Activated CD4-positive, alpha-beta T cell treated with anti-CD3 and anti-CD28 coated beads, Interleukin-2, amount 50 U/mL, for 24 hours (primary cell): ENCODE measurements around the gene HINT2.

Source experiments
- DNase-seq, 2 donors: peaks; one replicate each; pipeline ENCODE4 v3.0.0-alpha.2; 2020; ENCODE audit warnings: low read depth in 1 of 2, low spot score in 1 of 2

The HINT2 gene

GRCh38 chr9:35781066-35781465 lies 33.8 kb downstream of the HINT2 start:
- no peak for DNase-seq

DNA sequence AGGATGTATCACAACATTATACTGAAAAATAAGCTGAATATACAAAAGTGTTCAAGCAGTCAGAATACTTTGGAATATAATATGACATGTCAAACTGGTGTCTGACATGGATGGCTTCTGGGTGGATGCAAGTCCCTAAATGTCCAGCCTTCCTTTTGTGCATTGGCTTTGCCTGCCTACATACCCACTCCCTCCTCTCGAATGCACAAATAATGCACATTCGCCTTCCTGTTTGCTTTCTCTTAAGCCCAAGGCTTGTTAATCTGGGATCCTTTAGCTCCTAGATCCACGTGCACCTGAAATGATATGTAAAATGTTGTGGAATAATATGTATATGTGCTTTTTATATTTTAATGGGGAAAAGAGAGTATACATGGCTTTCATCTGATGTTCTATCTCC lies 36.3 kb downstream of the HINT2 start:
- no peak for DNase-seq

DNA sequence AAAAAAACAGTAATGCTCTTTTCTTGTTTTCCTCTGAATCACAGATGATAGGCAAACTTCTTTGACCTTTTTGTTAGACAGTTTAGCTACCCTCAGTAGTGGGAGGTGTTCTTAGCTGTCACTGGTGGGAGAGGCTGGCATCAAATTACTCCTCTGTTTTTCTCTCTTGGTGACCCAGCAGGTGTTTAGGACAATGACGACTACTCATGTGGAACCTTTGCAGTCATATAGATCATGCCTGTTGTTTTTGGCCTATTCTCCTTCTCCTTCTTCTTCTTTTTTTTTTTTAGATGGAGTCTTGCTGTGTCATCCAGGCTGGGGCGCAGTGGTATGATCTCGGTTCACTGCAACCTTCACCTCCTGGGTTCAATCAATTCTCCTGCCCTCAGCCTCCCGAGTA lies 38.8 kb downstream of the HINT2 start:
- no peak for DNase-seq

GRCh38 chr9:35774907-35775635 lies 39.8 kb downstream of the HINT2 start:
- no peak for DNase-seq

GRCh38 chr9:35771943-35772342 lies 42.9 kb downstream of the HINT2 start:
- no peak for DNase-seq

GRCh38 chr9:35771534-35771933 lies 43.3 kb downstream of the HINT2 start:
- DNase-seq: no peak

GRCh38 chr9:35771075-35771433 lies 43.8 kb downstream of the HINT2 start:
- DNase-seq: no peak

DNA sequence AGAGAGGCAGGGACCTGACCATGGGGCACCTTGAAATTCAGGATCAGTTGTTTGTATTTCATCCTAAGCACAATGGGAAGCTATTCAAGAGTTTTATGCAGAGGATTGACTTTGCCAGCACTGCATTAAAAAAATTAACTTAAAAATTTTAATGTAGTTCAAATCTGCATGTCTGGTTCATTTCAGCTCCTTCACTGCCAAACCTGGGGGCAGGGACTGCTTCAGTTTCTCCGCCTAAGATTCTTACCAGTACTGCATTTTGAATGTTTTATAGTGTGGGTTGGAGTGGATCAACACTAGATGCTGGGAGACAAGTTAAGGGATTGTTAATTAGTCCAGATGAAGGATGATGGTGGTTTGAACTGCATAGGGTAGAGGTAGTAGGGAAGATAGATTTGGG lies 45.1 kb downstream of the HINT2 start:
- no peak for DNase-seq

GRCh38 chr9:35767458-35767857 lies 47.4 kb downstream of the HINT2 start:
- no peak for DNase-seq

DNA sequence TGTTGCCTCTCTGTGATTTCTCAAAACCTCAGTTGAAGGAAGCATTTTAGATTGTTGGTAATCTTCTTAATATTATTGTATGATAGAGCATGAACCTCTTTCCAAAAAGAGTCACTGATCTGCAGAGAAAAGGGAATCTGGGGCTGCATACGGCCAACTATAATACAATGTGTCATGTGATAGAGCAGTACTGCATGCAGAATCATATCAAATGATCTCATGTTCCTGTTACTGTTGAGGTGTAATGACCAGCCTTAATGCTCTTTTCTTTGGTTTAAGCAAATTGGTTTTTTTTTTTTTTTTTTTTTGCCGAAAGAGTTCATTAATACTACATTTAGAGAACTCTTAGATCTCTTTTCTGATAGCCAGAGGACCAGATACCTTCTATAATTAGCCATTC lies 47.8 kb downstream of the HINT2 start:
- DNase-seq: no peak

- DNase-seq: no peak
Measured at GRCh38 chr9:35763803-35764202, 51.0 kb downstream of the HINT2 start.

DNA sequence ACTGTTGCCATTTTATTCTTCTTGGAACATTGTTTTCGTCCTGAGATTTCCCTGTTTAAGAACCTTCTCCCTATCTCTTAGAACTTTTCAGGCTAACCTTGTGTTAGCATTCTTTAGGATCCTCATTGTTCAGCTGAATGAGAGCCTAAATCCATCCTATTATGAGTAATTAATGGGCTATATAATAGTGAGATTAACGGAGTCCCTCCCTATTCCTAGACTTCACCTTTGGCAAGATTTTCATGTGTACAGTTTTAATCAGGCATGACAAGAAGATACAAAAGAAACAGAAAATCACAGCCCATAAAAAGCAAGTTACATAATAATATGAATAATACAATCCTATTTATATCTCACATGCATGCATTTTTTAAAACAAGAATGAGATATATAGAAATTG lies 51.7 kb downstream of the HINT2 start:
- DNase-seq: no peak
